ENCODE results near the gene EEF2K.
A peak's percentile ranks its signal among the peaks of the same experiment; 100 is the strongest.
"Not testable (repeated sequence)": the region's sequence is repeated elsewhere in the genome, so short reads cannot be mapped to it uniquely, and the experiment has no call there.

The EEF2K gene

DNA sequence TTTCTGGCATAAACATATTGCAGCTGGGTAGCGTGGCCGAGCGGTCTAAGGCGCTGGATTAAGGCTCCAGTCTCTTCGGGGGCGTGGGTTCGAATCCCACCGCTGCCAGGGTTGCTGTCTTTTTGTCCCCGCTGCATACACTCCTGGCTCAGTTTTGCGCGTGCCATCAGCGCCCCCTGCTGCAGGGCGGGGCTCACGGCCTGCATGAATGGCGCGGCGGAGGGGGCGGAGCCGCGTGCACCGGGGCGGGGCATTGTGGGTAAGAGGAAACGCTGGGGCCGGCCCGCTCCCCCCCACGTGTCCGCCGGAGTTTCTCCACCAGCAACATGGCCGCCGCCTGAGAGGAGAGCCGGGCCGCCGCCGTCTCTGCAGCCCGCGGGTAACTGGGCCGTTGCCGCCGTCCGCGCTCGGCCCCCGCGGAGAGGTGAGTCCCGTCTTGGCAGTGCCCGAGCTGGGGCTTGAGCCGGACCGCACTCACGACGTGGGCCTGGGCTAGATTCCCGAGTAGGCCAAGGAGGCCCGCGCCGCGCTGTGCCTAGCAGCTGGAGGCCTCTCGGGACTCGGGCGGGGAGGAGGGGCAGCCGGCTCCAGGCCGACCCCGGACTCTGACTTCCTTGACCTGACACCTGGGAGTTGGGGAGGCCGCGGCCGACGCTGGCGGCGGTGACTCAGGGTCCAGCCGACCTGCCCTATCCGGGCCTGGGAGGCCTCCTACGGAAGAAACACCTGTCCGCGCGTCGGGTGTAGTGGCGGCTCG lies 91.2 kb downstream of the EEF2K start, which contains the start of gene POLR3E:
TSS of gene POLR3E (plus strand) at position 296 of the 757 bp plus-strand sequence. CDS start 5,560 bp downstream, outside the sequence.
- peak; percentile 100 for DNase-seq

DNA sequence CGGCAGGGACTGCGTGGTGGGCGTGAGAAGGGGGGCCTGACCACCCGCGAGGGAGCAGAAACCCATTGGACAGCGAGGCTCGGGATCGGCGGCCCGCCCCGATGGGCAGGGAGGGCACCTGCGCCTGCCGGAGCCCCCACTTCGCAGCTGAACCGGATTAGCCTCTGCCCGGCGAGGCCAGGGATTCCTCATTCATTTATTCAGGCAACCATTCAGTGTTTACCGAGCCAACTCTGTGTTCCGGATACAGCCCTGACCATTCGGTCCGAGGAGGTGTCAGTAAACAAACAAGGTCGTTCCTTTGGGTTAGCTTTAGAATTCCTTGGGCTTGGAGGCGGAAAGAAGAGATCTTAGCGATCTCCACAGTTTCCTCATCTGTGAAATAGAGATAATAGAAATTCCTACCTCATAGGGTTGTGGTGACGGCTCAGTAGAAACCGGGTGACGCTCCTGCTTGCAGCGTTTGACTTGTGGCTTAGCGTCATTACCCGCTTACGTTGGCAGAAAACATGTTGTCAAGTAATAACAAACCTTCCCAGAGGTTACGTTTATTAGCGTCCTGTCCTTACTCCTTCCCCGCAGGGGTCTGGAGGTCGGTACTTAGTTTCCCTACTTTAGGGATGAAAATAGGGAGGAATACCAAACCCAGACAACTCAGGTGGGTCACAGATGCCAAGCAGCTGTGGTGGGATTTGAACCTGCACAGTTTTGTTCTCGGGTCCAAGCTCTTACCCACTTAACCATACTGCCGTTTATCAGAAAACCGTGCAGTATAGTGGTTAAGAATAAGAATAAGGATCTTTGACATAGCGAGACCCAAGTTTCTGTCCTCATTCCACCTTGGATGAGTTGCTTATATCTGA lies 92.0 kb downstream of the EEF2K start:
- peak; percentile 74 for DNase-seq

DNA sequence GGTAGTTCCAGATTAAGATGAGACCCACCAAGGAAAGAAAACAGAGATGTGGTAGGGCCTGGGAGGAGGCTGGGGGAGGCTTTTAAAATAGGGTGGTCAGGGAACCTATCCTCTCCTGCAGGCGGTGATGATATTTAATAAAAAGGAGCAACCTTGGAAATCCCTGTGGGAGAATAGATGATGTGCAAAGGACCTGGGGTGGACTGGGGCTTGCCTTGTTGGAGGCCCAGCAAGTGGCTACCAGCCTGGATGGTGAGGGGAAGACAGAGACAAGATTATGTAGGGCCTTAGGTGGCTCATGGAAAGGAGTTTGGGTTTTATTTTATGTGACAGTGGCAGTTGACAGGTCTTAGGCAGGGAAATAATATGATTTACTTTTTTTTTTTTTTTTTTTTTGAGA lies 93.0 kb downstream of the EEF2K start:
- DNase-seq, result no peak

DNA sequence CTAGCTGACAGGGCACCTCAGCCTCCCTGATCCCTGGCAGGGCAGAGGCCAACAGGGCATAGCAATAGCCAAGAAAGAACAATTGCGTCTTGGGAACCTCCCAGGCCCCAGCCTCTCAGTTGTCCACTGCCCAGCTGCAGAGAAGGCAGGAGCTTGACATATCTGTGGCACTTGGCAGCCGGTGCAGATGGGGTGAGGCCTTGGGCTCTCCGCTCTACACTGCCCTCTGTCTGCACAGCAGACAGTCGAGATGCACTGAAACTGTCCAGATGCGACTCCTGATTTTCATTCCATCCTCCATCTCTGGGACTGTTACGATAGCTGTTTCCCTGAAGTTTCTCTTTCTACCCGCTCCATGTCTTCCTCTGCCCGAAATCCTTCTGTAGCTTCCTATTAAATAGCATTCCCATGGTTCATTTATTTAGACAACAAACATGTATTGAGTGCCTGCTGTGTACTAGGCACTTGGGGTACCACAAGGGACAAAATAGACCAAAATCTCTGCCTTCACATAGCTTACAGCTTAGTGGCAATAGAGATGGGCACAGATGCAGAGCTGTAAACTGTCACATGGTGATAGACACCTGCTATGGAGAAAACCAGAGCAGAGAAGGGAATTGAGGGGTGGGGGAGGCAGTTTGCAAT lies 94.5 kb downstream of the EEF2K start:
- DNase-seq, result peak; percentile 62

DNA sequence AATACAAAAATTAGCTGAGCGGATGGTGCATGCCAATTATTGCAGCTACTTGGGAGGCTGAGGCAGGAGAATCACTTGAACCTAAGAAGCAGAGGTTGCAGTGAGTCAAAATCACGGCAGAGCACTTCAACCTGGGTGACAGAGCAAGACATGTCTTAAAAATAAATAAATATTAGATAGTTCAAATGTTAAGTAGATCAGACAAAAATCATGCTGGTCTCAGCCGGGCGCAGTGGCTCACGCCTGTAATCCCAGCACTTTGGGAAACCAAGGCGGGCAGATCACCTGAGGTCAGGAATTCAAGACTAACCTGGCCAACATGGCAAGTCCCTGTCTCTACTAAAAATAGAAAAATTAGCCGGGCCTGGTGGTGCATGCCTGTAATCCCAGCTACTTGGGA lies 95.3 kb downstream of the EEF2K start:
- not testable (repeated sequence) for DNase-seq

DNA sequence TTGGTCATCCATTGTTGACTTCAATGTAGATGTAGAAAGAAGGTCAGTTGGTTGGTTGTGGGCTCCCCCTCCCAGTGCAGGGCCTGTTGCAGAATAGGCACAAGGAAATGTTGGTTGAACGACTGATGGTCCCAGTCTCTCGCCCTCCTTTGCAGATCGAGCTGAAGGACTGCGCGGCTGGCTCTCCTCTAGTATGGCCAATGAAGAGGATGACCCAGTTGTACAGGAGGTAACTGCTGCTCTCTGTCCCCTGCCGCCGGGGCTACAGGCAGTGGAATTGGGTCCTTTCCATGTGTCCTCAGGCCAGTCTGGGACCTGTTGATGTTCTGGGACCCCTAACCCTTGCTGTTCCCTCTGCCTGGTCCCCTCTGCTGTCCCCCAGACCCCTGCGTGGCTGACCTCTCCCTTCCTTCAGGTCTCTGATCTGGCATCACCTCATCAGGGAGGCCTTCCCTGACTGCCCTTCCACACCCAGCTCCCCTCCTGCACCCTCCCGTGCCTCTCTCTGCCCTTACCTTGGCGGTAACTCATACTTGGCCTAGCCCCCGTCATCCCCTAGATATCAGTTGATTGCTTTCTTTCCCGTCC lies 96.8 kb downstream of the EEF2K start:
- DNase-seq, result no peak

DNA sequence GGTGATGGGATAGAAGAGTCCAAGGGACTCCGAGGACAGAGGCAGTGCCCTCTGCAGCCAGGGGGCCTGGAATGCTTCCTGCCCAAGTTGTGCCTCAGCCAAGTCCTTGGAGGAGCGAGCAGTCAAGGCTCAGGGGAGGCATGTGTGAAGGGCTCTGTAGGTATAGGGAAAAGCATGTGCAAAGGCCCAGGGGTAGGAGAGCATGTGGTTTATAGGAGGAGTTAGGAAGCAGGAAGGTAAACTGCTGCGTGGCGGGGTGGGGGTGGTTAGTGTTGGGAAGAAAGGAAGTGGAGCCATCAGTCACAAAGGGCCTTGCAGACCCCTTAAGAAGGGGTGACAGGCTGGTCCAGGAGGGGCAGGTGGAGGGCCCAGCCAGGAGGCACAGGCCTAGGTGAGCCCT lies 98.3 kb downstream of the EEF2K start:
- DNase-seq, result no peak

GRCh38 chr16:22306788-22307187 lies 100.7 kb downstream of the EEF2K start:
- no peak for DNase-seq

GRCh38 chr16:22307838-22308237 lies 101.8 kb downstream of the EEF2K start:
- no peak for DNase-seq

- DNase-seq, result no peak
Observed at GRCh38 chr16:22308824-22309520, 102.9 kb downstream of the EEF2K start.

DNA sequence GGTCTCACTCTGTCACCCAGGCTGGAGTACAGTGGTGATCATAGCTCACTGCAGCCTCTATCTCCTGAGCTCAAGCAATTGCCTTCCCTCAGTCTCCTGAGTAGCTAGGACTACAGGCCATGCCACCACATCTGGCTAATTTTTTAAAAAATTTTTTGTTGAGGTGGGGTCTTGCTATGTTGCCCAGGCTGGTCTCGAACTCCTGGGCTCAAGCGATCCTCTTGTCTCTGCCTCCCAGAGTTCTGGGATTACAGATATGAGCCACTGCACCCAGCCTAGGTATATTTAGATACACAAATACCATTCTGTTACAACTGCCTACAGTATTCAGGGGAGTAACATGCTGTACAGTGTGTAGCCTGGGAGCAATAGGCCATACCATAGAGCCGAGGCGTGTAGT lies 105.4 kb downstream of the EEF2K start:
- DNase-seq, result no peak

DNA sequence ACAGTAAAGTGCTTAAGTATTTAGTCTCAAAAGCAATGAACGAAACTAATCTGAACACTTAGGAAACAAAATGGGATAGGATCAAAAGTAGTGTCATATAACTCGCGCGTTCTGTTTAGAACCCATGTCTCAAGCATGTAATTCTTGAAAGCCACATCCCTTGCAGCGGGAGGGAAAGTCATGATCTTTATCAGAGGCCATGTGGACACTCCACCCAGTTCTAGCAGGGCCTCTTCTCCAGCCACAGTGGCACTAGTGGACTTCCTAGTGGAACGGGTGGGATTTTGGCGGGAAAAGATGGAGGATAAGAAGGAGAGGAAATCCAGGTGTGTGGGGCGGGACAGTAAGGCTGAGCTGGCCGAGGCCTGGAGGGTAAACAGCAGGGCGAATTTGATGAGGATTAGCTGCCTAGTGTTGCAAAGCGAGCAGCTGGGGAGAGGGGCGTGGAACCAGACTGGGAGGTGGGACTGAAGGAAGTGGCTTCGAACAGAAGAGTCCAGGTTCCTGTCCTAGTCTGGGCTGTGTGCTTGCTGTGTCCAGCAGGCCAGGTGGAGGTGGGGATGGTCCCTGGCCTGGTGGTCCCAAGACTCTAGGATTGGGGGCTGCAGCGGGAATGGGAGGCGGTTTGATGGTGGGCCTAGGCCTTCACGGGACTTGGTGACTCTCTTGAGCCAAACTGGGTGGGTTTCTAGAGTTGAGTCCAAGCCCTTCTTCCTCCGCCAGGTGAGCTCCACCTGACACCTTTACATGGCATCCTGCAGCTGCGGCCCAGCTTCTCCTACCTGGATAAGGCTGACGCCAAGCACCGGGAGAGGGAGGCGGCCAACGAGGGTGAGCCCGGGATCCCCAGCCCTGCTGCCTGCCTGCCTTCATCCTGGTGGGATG lies 107.1 kb downstream of the EEF2K start:
- DNase-seq, result no peak

DNA sequence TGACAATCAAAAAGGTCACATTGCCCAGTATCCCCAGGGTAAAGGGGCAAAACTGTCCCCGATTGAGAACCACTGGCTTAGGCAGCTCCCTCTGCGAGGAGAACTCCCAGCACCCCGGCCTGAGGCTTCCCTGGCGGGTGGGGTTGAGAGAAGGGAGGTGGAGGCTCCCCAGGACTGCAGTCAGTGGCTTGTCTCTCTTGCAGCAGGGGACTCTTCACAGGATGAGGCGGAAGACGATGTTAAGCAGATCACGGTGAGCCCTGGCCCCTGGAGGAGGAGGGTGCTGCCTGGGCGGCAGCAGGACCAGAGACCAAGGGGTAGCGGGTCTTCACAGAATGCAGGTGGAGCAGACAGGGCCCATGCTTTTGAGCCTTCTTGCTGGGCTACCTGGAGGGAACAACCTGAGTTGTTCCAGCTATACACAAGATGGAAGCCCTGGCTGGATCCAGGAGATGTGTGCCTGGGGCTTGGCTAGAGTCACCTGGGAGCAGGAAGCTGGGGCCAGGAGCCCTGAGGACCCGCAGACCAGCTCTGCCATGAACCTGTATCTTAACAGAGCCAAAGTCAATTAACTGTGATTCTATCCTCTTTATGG lies 107.9 kb downstream of the EEF2K start:
- no peak for DNase-seq

DNA sequence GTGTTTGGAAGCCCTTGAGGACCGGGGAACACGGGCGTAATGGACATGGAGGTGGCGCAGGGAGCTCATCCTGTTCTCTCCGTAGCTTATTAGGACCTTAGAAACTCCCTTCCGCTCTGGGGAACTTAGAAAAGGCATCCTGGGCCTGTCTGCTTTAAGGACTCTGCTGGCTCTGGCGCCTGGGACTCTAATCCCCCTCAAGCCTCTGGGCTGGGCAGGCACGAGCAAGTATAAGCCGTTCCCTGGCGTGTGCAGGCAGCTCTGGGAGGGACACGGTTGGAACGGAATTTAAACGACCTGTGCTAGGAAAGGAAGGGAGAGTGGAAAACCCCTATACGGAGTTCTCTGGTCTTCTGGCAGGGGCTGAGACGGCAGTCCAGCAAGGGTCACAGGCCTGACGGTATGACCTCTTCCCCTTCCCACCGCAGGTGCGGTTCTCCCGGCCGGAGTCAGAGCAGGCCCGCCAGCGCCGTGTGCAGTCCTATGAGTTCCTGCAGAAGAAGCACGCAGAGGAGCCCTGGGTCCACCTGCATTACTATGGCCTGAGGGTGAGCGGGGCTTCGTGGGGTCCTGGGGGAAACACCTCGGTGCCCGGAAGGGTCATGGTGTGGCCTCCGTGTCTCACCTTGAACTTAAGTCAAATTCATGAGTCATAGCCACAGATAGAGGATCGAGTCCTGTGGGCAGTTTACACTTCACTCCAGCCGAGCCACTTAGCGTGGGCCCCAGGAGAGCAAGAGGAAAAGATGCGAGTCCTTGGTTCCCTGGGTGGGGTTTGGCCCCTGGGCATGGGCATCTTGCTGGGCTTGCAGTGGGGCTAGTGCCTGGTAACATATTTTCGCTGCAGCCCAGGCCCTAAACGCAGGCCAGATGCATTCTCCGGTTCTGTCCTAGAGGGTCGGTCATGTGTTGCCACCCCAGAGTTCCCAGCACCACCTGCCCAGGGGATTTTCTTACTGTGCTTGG lies 108.9 kb downstream of the EEF2K start:
- DNase-seq, result no peak

DNA sequence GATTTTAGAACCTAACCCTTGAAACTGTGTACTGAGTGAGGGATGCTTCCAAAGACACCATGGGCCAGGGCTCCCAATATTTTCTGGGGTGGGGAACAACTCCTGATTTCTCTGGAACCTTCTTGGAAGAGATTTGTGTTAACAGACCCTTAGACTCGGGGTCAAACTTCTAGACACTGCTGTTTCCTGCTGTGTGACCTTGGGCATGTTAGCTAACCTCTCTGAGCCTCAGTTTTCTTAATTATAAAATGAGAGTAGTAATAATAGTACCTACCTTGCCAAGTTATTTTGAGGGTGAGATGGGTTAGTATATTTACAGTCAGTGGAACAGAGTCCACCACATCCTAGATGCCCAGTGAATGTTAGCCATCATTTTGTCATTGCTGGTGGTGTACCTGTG lies 109.9 kb downstream of the EEF2K start:
- no peak for DNase-seq

DNA sequence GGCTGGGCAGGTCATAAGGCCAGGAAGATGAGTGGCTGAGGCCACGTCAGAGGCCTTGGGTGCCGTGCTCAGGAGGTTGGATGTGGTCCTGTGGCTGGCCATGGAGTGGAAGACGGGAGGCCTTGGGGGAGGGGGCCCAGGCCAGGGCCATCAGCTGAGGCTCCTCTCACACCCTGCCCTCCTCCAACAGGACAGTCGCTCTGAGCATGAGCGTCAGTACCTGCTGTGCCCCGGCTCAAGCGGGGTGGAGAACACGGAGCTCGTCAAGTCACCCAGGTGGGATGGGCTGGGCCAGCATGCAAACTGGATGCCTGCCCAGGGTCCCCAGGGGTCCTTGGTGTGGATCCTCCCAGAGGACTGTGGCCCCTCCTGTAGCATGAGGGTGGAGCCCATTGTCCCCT lies 110.3 kb downstream of the EEF2K start:
- no peak for DNase-seq

- DNase-seq, result no peak
Observed at GRCh38 chr16:22317001-22317530, 111.0 kb downstream of the EEF2K start.

GRCh38 chr16:22317625-22318024 lies 111.5 kb downstream of the EEF2K start:
- no peak for DNase-seq

- DNase-seq, result peak; percentile 72
Observed at GRCh38 chr16:22318690-22319358, 112.7 kb downstream of the EEF2K start.
